Fibroblast of lung (primary cell): ENCODE measurements around the gene TMEM117.

Experiments used
- CTCF ChIP-seq, 2 donors: IDR thresholded peaks in 1 of 2; conservative IDR thresholded peaks in 1 of 2; 1 replicate in 1 of 2; 2 replicates in 1 of 2; pipeline ENCODE4 v1.5.1; 2011 to 2012; ENCODE audit warnings: low read length in 2 of 2, control low read depth in 1 of 2, inconsistent platforms in 1 of 2, low read depth in 1 of 2, mild to moderate bottlenecking in 1 of 2
- EZH2 ChIP-seq: IDR thresholded peaks from 2 replicates; pipeline ENCODE4 v1.5.1; 2012; ENCODE audit warnings: low read length, control low read depth, mild to moderate bottlenecking; ENCODE audit errors: missing control alignments

GRCh38 chr12:44405297-44405696 is 569.4 kb downstream of the TMEM117 start:
- TF ChIP-seq CTCF (conservative IDR thresholded peaks at IDR 0.05 in 1 of 2, IDR thresholded peaks at IDR 0.05 in 1 of 2; ENCODE audit: low read depth in 1 of 2, low read length in 2 of 2), result no peak
- TF ChIP-seq EZH2, result no peak
